ENCODE data around the gene THEMIS. TPM values are rescaled to one million over a fixed set of nuclear protein-coding genes. Genes with fewer than 3 reads are reported as not detected.

The THEMIS gene
- total and polyA plus RNA-seq, 8 donors: 0.05 to 0.70 (median 0.28) TPM; not detected in 1

GRCh38 chr6:127812985-127813698 lies 87.7 kb downstream of the THEMIS start:
- ATAC-seq: no peak

DNA sequence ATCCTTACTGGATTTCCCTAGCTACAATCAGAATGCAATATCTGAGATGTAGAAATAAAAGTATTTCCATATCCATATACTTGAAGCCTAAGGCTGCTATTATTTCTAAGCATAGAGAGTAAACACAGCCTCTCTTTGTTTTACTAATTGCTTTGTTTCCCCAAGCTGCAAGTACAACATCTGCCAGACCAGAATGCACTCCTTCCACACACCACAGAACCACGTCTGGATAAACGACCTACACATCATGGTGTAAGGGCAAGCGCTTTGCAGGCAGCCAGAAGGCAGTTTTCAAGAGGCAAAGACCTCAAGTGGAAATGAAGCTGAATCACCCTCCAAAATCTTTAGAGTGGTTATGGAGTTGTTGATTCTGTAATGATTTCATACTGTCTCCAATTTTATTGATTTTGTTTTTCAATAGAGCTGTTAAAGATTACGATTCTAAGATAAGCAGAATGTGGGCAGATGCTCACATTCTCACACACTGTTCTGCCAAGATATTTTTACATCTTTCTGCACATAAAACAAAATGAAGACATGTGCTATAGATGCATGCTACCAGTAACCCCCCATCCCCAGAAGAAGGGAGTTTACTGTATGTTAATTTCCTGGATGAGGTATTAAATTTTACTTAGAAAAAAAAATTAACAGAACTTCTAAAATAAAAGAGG lies 88.8 kb downstream of the THEMIS start:
- Histone ChIP-seq H3K4me3 (no peak overlapping the region), H3K4me1 (no peaks in the 10 kb centered on the region), H3K36me3 (no peaks in the 10 kb centered on the region), H3K27me3 (no peaks in the 10 kb centered on the region), H3K27ac (no peak overlapping the region), H3K9me3 (no peaks in the 10 kb centered on the region)
- ATAC-seq: no peak
- no peak for DNase-seq
- intact Hi-C loops (cut with DNase I): no loop called here
- WGBS, 2 donors: 24 to 29% methylated on average over 4 of the region's 4 CpGs
- FAIRE-seq: no peak
- TF ChIP-seq CTCF (IDR thresholded peaks at IDR 0.05): no peak

More at GRCh38 chr6:127812985-127813698, 87.7 kb downstream of the THEMIS start:
- H3K9me3 ChIP-seq: no peaks in the 10 kb centered on the region
- H3K36me3 ChIP-seq: no peaks in the 10 kb centered on the region
- no peak for TF ChIP-seq CTCF (IDR thresholded peaks at IDR 0.05)
- 73 to 79% methylated on average over 16 of the region's 16 CpGs for WGBS, 2 donors
- no peaks in the 10 kb centered on the region for H3K4me1 ChIP-seq
- no peak overlapping the region for H3K27ac ChIP-seq
- H3K4me3 ChIP-seq: no peak overlapping the region
- H3K27me3 ChIP-seq: no peaks in the 10 kb centered on the region
- intact Hi-C loops (cut with DNase I): no loop called here
- no peak for FAIRE-seq
- no peak for DNase-seq

DNA sequence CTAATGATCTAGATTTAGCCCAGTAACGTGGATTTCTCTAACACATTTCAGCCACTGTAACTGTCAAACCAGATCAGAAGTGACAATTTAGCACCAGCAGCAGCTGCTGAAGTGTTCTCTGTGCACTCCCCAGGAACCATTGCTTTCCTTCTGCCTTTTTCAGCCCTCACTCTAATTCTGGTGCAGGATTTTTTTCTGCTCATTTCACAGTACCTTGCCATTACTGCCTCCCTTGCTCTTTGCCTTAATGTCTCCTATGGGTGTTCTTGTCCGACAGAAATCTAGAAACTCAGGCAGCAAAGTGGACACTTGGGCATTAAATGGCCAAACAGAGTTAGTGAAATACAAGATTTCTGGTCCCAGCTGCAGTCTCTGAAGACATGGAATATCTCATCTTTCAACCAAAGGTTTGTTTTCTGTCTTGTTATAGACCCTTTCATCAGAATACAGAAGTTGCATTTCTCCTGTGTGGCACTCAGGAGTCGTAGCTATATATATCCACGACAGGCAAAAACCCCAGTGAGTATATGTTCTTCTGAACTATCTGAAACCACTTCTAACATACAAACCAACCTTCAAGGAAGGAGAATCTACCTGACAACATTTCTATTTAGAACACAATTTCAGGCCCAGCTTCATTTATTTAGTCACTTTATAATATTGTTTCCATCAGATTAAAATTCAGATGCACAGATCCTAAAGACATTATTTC lies 92.9 kb downstream of the THEMIS start:
- Histone ChIP-seq H3K27ac (no peak overlapping the region), H3K27me3 (no peaks in the 10 kb centered on the region), H3K9me3 (no peaks in the 10 kb centered on the region), H3K4me1 (no peaks in the 10 kb centered on the region), H3K36me3 (no peaks in the 10 kb centered on the region), H3K4me3 (no peak overlapping the region)
- TF ChIP-seq CTCF (IDR thresholded peaks at IDR 0.05): no peak
- intact Hi-C loops (cut with DNase I): no loop called here
- WGBS, 2 donors: 64 to 70% methylated on average over 4 of the region's 4 CpGs
- ATAC-seq (no peak), DNase-seq (no peak), FAIRE-seq (no peak)

DNA sequence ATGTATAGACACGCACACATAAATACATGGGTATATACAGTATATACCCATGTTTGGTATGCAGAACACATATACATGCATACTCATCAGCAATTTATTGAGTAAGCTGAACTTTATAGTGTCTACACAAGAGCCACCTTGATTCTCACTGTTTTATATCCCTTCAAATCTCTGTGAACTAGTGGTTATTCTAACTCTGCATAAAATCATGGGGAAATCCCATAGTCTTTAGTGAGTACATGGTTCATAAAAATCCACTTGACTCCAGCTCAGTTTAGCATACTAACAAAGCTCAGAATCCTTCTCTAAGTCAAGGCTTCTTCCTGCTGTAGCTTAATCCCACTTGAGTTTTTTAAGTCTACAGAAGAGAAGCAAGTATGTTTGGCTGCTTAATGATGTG lies 104.1 kb downstream of the THEMIS start:
- H3K9me3 ChIP-seq: no peaks in the 10 kb centered on the region
- no peaks in the 10 kb centered on the region for H3K27me3 ChIP-seq
- no peaks in the 10 kb centered on the region for H3K4me1 ChIP-seq
- ATAC-seq: no peak
- FAIRE-seq: no peak
- no peak for DNase-seq
- no peaks in the 10 kb centered on the region for H3K36me3 ChIP-seq
- no peak overlapping the region for H3K4me3 ChIP-seq
- intact Hi-C loops (cut with DNase I): no loop called here
- no peak overlapping the region for H3K27ac ChIP-seq
- WGBS, 2 donors: 89 to 97% methylated on average over 1 of the region's 1 CpG
- TF ChIP-seq CTCF (IDR thresholded peaks at IDR 0.05): no peak

Data from pancreas (tissue), 10 donors.